Endothelial cell of umbilical vein (primary cell): Measurements from ENCODE around the gene PRSS53. TPM values are rescaled to one million over a fixed set of nuclear protein-coding genes. Genes with fewer than 3 reads are reported as not detected.

Source experiments
- BruUV-seq: library from RNA; stranded (reverse); fragments of 400-500 nt; replicated peaks from 2 replicates; lab custom pipeline; 2021; lab: Mats Ljungman, UMichigan
- CTCF ChIA-PET: fragments of 300-600, 350-600 bp; sonication (Branson Sonifier 250); formaldehyde crosslinking; loops from one replicate; lab custom pipeline; 2021; ENCODE audit warnings: antibody characterized with exemption, inconsistent platforms; lab: Charles Lee
- POLR2A ChIA-PET: fragments of 300-600, 350-600 bp; sonication (Branson Sonifier 250); formaldehyde crosslinking; loops from one replicate; lab custom pipeline; 2021; ENCODE audit warnings: antibody characterized with exemption, inconsistent platforms; lab: Charles Lee
- DNase-seq: peaks from one replicate; pipeline ENCODE4 v3.0.0-alpha.2; 2011; ENCODE audit warnings: low read depth, low spot score
- FAIRE-seq: peaks from 2 replicates; lab custom pipeline; 2011; peaks lifted over from hg19 to GRCh38; lab: Jason Lieb, UNC
- H2AFZ ChIP-seq: 2 replicates; pipeline ENCODE4 v1.6.0; 2012; ENCODE audit warnings: low read depth, low read length, control low read depth, inconsistent platforms
- H3K27ac ChIP-seq: 2 replicates; pipeline ENCODE4 v1.5.1; 2011; ENCODE audit warnings: low read depth, mild to moderate bottlenecking, control low read depth, low read length, moderate library complexity; ENCODE audit not compliant: insufficient read depth
- H3K27me3 ChIP-seq, 2 experiments: 2 replicates each; pipeline versions ENCODE4 v1.6.0 to v1.6.1; 2011; ENCODE audit warnings: low read length in 2 of 2, mixed read lengths in 1 of 2; ENCODE audit not compliant: control insufficient read depth in 2 of 2, insufficient read depth in 2 of 2
- H3K36me3 ChIP-seq, 2 experiments: 2 replicates in 1 of 2; 3 replicates in 1 of 2; pipeline ENCODE4 v1.5.1; 2011; ENCODE audit warnings: low read length in 2 of 2, mild to moderate bottlenecking in 1 of 2, moderate library complexity in 1 of 2; ENCODE audit not compliant: control insufficient read depth in 2 of 2, insufficient read depth in 2 of 2; ENCODE audit errors: extremely low read depth in 1 of 2
- H3K4me1 ChIP-seq: 3 replicates; pipeline ENCODE4 v1.5.1; 2011; ENCODE audit warnings: mild to moderate bottlenecking, low read length; ENCODE audit not compliant: control insufficient read depth, insufficient read depth; ENCODE audit errors: extremely low read depth
- H3K4me2 ChIP-seq: 2 replicates; pipeline ENCODE4 v1.6.1; 2011; ENCODE audit warnings: low read length, control low read depth, mixed read lengths; ENCODE audit not compliant: insufficient read depth
- H3K4me3 ChIP-seq, 3 experiments: fragments of 200-600 bp in 1 of 3; sonication (generic), shearing (Covaris generic) in 1 of 3; replicated peaks in 1 of 3; 2 replicates each; pipeline ENCODE4 v1.5.1; 2011 to 2016; ENCODE audit warnings: control low read depth in 3 of 3, low read length in 3 of 3, mild to moderate bottlenecking in 2 of 3, inconsistent platforms in 1 of 3, low read depth in 1 of 3, moderate library complexity in 1 of 3; ENCODE audit not compliant: insufficient read depth in 1 of 3
- H3K79me2 ChIP-seq: 2 replicates; pipeline ENCODE4 v1.6.0; 2012; ENCODE audit warnings: low read length, inconsistent platforms; ENCODE audit not compliant: control insufficient read depth, insufficient read depth
- H3K9ac ChIP-seq: replicated peaks from 2 replicates; pipeline ENCODE3; 2011; ENCODE audit warnings: low read length, control low read depth; ENCODE audit not compliant: insufficient read depth; ENCODE audit errors: extremely low read depth
- H3K9me1 ChIP-seq: replicated peaks from 3 replicates; pipeline ENCODE4 v1.6.0; 2011; ENCODE audit warnings: mild to moderate bottlenecking, low read length; ENCODE audit not compliant: control insufficient read depth, insufficient read depth; ENCODE audit errors: extremely low read depth
- H3K9me3 ChIP-seq: replicated peaks from 2 replicates; pipeline ENCODE4 v1.5.1; 2012; ENCODE audit warnings: low read length, inconsistent platforms; ENCODE audit not compliant: control insufficient read depth, insufficient read depth
- H4K20me1 ChIP-seq: replicated peaks from 2 replicates; pipeline ENCODE3; 2011; ENCODE audit warnings: mild to moderate bottlenecking, low read length; ENCODE audit not compliant: control insufficient read depth, insufficient read depth; ENCODE audit errors: extremely low read depth
- CTCF ChIP-seq, 2 donors: IDR thresholded peaks; 1 replicate in 1 of 2; 2 replicates in 1 of 2; pipeline ENCODE4 v1.5.1; 2011; ENCODE audit warnings: low read length in 2 of 2, mild to moderate bottlenecking in 2 of 2, moderate library complexity in 2 of 2, control low read depth in 1 of 2, inconsistent platforms in 1 of 2, low read depth in 1 of 2; ENCODE audit not compliant: insufficient read depth in 1 of 2; ENCODE audit errors: extremely low read depth in 1 of 2
- EZH2 ChIP-seq: IDR thresholded peaks from 2 replicates; pipeline ENCODE4 v1.6.1; 2012; ENCODE audit warnings: borderline replicate concordance, low read depth, mild to moderate bottlenecking, moderate library complexity, low read length, inconsistent platforms; ENCODE audit not compliant: severe bottlenecking
- FOS ChIP-seq: IDR thresholded peaks from 2 replicates; pipeline ENCODE4 v1.6.1; 2011; ENCODE audit warnings: mild to moderate bottlenecking, low read length, moderate library complexity, borderline replicate concordance; ENCODE audit not compliant: insufficient read depth
- GATA2 ChIP-seq: IDR thresholded peaks from 2 replicates; pipeline ENCODE4 v1.7.0; 2011; ENCODE audit warnings: low read depth, mild to moderate bottlenecking, moderate library complexity, mixed read lengths, low read length; ENCODE audit not compliant: insufficient read length, insufficient read depth
- JUN ChIP-seq: IDR thresholded peaks from 2 replicates; pipeline ENCODE4 v1.6.1; 2011; ENCODE audit warnings: borderline replicate concordance, low read depth; ENCODE audit not compliant: insufficient read length, insufficient read depth
- MAX ChIP-seq: IDR thresholded peaks from 2 replicates; pipeline ENCODE4 v1.6.1; 2011; ENCODE audit not compliant: insufficient read depth, insufficient read length
- MYC ChIP-seq: IDR thresholded peaks from one replicate; pipeline ENCODE4 v1.6.1; 2011; ENCODE audit warnings: mild to moderate bottlenecking, low read depth, low read length
- POLR2A ChIP-seq: IDR thresholded peaks from 2 replicates; pipeline ENCODE4 v1.6.1; 2012; ENCODE audit warnings: low read depth, mild to moderate bottlenecking, control low read depth, low read length
- POLR2AphosphoS5 ChIP-seq: IDR thresholded peaks from 2 replicates; pipeline ENCODE4 v1.6.1; 2012; ENCODE audit warnings: low read depth, mild to moderate bottlenecking, control low read depth, low read length, moderate library complexity; ENCODE audit not compliant: insufficient read depth
- dilution Hi-C: fragments of 300-500 bp; cut with MboI; formaldehyde crosslinking; loops from one replicate; pipeline ENCODE4 v1.15.0; 2019; ENCODE audit warnings: low sequenced_read_pairs; ENCODE audit not compliant: extremely low pct_ligation_motif_present
- intact Hi-C: fragments of 100-400 bp; cut with micrococcal nuclease; formaldehyde crosslinking; loops from one replicate; pipeline ENCODE4 v1.10.0; 2022
- polyA plus RNA-seq, 4 experiments: library from polyadenylated mRNA; depleted of rRNA in 3 of 4; stranded (reverse) in 3 of 4; unstranded in 1 of 4; fragments of >200 nt; gene quantifications; 2 replicates each; pipeline versions ENCODE4 v1.2.1 to v1.2.3, GENCODE V29; 2011 to 2012; ENCODE audit warnings: missing spikeins in 1 of 4
- total RNA-seq: library from RNA; stranded (reverse); gene quantifications from 2 replicates; pipeline ENCODE4 v1.2.3, GENCODE V29; 2021

PRSS53 gene
- total and polyA plus RNA-seq, 2 donors (not counting 3 experiments of a cell fraction or from before 2014, with no cell fraction given), result 2.8 to 3.5 TPM

- FAIRE-seq (no peak), DNase-seq (no peak)
- H3K9ac ChIP-seq, result no peak overlapping the region
- H3K9me1 ChIP-seq, result no peaks in the 10 kb centered on the region
- H3K4me3 ChIP-seq, result no peak overlapping the region
- H3K4me2 ChIP-seq, result no peak overlapping the region
- dilution Hi-C loops, result no loop called here
- no peaks in the 10 kb centered on the region for H3K27me3 ChIP-seq
- H3K36me3 ChIP-seq, result peaks cover 10 to 31% of the 10 kb centered on the region in 2 experiments
- no peaks in the 10 kb centered on the region for H4K20me1 ChIP-seq
- no peaks in the 10 kb centered on the region for H3K9me3 ChIP-seq
- TSS peak; percentile 16 for BruUV-seq
- TF ChIP-seq GATA2 (no peak), JUN (no peak), MAX (no peak), EZH2 (no peak), POLR2A (no peak), MYC (no peak), POLR2AphosphoS5 (no peak), FOS (no peak), CTCF (IDR thresholded peaks at IDR 0.05; ENCODE audit: extremely low read depth in 1 of 2, insufficient read depth in 1 of 2, low read depth in 1 of 2, low read length in 2 of 2) (no peak)
- H3K27ac ChIP-seq, result no peak overlapping the region
- peaks cover 11% of the 10 kb centered on the region for H3K79me2 ChIP-seq
- no peak overlapping the region for H2AFZ ChIP-seq
- ChIA-PET POLR2A (no interaction called here), CTCF (no interaction called here)
- intact Hi-C loops, result no loop called here
- peaks cover 12% of the 10 kb centered on the region for H3K4me1 ChIP-seq
Observed at GRCh38 chr16:31111881-31112466, 23.2 kb upstream of the PRSS53 start.
